OCI-LY7 (cell line): ENCODE measurements around the gene LDAF1.

Experiments used
- EZH2phosphoT487 ChIP-seq: fragments of 200-600 bp; sonication (generic); IDR thresholded peaks from 2 replicates; pipeline ENCODE4 v1.6.1; 2018; ENCODE audit warnings: low read depth, borderline replicate concordance, mild to moderate bottlenecking, mixed run types, antibody characterized with exemption, low read length, moderate library complexity, mixed read lengths
- TF ChIP-seq, protein P1 (sequence below): fragments of 200-600 bp; sonication (generic); conservative IDR thresholded peaks from 2 replicates; pipeline ENCODE4 v1.5.1; 2014; ENCODE audit warnings: mild to moderate bottlenecking, antibody characterized with exemption, low read length, moderate library complexity, mixed read lengths

DNA sequence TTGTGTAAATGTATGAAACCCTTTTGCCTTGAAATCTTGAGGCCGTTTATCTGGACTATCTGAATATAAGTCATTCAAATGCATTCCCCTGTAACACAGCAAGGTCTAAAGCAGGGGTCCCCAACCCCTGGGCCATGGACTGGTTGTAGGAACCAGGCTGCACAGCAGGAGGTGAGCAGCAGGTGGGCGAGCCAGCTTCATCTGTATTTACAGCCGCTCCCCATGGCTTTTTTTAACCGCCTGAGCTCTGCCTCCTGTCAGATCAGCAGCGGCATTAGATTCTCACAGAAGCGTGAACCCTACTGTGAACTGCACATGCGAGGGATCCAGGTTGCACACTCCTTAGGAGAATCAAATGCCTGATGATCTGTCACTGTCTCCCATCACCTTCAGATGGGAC lies 32.0 kb upstream of the LDAF1 start:
- TF ChIP-seq, protein P1, sequence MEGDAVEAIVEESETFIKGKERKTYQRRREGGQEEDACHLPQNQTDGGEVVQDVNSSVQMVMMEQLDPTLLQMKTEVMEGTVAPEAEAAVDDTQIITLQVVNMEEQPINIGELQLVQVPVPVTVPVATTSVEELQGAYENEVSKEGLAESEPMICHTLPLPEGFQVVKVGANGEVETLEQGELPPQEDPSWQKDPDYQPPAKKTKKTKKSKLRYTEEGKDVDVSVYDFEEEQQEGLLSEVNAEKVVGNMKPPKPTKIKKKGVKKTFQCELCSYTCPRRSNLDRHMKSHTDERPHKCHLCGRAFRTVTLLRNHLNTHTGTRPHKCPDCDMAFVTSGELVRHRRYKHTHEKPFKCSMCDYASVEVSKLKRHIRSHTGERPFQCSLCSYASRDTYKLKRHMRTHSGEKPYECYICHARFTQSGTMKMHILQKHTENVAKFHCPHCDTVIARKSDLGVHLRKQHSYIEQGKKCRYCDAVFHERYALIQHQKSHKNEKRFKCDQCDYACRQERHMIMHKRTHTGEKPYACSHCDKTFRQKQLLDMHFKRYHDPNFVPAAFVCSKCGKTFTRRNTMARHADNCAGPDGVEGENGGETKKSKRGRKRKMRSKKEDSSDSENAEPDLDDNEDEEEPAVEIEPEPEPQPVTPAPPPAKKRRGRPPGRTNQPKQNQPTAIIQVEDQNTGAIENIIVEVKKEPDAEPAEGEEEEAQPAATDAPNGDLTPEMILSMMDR: no peak
- TF ChIP-seq EZH2phosphoT487: no peak
